GM19463 (cell line): ENCODE measurements around the gene PGAM4.
"Not testable (repeated sequence)": the region's sequence is repeated elsewhere in the genome, so short reads cannot be mapped to it uniquely, and the experiment has no call there.

Experiments used
- ATAC-seq: cut with Tn5 transposase; IDR thresholded peaks from one replicate; pipeline ENCODE4 v1.9.1; 2021; ENCODE audit warnings: mild to moderate bottlenecking, moderate library complexity; ENCODE audit not compliant: unreplicated experiment

PGAM4 gene

GRCh38 chrX:77969538-77969937, at the start of gene PGAM4:
PGAM4 (minus strand) TSS chrX:77969638; CDS start chrX:77969638, 0 bp downstream.
- ATAC-seq = no peak

DNA sequence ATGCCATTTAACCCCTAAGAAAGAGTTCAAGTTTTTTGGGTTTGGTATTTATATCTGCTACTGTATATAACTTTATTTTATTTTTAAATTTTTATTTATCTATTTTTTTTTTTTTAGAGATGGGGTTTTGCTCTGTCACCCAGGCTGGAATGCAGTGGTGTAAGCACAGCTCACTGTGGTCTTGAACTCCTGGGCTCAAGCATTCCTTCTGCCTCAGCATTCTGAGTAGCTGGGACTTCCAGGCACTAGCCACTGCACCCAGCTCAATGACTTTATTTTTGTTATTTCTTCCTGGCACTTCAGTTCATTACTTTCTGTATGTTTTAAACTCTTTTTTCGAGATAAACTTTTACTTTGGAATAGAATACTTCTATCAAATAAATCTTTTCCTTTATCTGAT, 42.4 kb upstream of the PGAM4 start:
- ATAC-seq = no peak

- ATAC-seq = no peak
Observed at GRCh38 chrX:77979870-77980269, 10.4 kb upstream of the PGAM4 start.

GRCh38 chrX:77977518-77977917, 8.1 kb upstream of the PGAM4 start:
- no peak for ATAC-seq

DNA sequence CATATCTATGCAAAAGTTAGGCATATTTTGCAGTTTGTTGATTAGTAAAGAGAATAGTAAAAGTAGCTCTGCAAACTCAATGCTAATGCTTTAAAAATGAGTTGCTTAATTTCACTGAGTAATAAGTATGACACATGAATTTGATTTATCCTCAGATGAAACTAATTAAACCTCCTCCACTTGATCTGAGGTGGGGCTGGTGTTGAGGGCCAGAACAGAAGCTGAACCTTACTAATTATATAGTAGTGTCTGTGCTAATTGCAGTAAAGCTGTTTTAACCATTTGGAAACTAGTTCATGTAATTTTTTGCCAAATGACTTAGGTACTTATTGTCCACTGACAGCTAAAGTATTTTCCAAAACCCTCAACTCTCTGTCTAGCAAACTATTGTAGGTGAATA, 7.7 kb upstream of the PGAM4 start:
- no peak for ATAC-seq

DNA sequence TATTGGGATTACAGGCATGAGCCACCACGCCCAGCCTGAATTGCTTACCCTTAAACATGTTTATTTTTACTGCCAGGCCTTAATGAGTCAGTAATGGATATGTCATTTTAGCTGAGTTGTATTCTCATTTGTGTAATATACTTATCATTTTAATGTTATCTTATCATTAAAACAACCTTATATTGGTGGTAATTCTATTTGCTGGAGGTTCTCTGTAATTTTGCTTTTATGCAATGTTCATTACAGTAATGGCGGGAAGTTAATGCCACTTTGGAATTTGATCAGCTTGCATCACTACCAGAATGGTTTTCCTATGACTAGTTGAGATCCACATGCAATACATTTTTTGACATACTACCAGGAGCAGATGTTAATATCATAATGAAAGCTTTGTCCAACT, 6.3 kb upstream of the PGAM4 start:
- ATAC-seq = no peak

DNA sequence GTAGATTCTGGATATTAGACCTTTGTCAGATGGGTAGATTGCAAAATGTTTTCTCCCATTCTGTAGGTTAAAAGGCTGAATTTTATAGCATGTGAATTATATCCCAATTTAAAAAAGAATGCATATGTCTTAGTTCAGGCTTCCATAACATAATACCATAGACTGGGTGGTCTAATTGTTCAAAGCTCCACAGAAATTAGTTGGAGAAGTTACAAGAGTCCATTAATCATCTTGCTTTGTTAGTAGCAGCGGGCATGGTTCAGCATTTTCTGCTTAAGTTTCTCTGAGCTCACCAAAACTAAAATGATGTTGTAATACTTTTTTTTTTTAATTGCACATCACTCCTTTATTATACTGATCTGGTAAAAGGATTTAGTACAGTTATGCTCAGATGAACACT, 1.8 kb downstream of the PGAM4 start:
- ATAC-seq = no peak

- no peak for ATAC-seq
Observed at GRCh38 chrX:77966361-77966760, 3.1 kb downstream of the PGAM4 start.

GRCh38 chrX:77962068-77962902, 7.2 kb downstream of the PGAM4 start:
- ATAC-seq = no peak

GRCh38 chrX:77961063-77961462, 8.4 kb downstream of the PGAM4 start:
- ATAC-seq = no peak

DNA sequence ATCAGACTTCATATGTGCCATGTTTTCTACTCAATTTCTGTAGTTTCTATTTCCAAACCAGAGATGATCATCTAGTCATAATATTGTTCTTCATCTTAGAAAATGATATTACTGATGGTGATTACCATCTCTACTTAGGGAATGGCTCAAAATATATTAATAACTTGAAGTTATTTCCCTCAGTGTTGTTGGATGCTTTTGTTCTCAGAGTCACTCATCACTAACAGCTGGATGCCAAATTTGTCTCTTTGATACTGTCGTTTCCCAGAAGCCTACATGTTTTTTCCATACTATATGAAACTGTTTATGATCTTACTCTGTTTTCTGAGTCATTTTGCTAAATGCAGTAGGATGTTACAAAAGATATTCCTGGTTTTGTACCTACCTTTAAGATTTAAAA, 8.9 kb downstream of the PGAM4 start:
- no peak for ATAC-seq

- ATAC-seq = no peak
Observed at GRCh38 chrX:77953708-77954107, 15.7 kb downstream of the PGAM4 start.

GRCh38 chrX:77953302-77953701, 16.1 kb downstream of the PGAM4 start:
- ATAC-seq = no peak

DNA sequence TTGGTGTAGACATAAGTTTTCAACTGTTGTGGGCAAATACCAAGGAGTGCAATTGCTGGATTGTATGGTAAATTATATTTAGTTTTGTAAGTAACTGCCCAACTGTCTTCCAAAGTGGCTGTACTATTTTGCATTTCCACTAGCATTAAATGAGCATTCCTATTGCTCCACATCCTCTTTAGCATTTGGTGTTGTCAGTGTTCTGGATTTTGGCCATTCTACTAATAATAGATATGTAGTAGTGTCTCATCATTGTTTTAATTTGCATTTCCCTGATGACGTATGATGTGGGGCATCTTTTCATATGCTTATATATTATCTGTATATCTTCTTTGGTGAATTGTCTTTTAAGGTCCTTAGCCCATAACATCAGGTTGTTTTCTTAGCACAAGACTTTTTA, 17.3 kb downstream of the PGAM4 start:
- no peak for ATAC-seq

DNA sequence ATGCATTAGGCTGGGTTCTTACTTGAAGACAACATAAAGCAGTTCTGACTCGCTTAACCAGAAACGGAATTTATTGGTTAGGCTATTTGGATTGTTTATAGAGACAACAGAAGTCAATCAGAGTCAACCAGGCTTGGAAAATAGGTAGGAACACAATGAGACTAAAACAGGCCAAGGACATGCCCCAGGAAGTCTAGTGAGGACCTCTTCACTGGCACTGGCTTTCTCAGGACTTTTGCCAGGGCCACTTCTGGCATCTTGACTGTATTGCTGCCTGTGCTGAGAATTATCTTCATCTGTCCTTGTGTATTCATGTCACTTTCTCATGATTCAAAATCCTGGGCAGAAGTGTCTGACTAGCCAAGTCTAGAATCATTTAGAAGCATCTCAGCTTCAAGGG, 19.6 kb downstream of the PGAM4 start:
- no peak for ATAC-seq

GRCh38 chrX:77946571-77946970, 22.9 kb downstream of the PGAM4 start:
- ATAC-seq = no peak

GRCh38 chrX:77945910-77946545, 23.4 kb downstream of the PGAM4 start:
- no peak for ATAC-seq

GRCh38 chrX:77945031-77945430, 24.4 kb downstream of the PGAM4 start:
- not testable (repeated sequence) for ATAC-seq

DNA sequence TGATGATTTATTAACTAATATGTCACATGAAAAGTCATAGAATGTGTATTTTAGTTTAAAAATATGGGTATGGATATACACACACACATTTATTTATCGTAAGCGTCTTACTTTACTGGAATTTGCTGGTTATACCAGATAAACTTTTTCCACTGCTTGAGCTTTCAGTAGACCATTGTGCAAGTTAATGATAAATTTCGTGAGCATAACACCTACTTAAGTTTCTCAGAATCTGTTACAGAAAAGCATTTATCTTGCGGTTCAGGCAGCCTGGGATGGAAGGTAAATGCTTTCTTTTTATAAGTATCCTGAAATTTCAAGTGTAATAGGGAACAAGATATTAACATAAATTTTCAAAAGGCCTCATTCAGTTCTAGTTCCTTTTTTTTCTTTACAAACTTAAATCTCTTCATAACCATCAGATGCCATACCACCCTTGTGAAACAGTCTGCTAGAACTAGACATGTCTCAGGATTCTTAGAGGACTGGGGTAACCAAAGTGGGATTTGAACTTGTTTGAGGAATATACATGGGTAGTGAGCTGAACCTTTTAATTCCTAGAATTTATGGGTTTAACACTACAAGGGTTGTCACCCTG, 31.3 kb downstream of the PGAM4 start:
- no peak for ATAC-seq

- ATAC-seq = no peak
Observed at GRCh38 chrX:77937291-77937690, 32.1 kb downstream of the PGAM4 start.

GRCh38 chrX:77936299-77936698, 33.1 kb downstream of the PGAM4 start:
- ATAC-seq = no peak

DNA sequence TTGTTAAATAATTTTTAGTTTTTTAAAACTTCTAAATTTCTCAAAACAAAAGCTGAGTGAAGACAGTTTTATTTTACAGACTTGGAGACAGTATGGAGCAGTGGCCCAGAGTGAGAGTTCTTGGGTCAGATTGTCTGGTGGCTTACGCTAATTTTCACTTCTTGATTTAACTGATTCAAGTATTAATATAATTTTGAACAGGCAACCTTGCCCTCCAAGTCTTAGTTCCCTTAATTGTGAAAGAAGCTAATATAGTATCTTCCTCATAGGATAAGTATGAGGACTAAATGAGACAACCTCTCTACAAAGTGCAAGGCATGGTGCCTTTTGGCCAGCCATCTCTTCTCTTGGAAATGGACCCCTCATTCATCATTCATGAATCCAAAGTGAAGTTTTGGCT, 33.6 kb downstream of the PGAM4 start:
- no peak for ATAC-seq
